ENCODE measurements around the gene SRRM4. TPM values are rescaled to one million over a fixed set of nuclear protein-coding genes. Genes with fewer than 3 reads are reported as not detected.

The SRRM4 gene
- total and polyA plus RNA-seq, 2 donors (not counting 1 experiment from before 2014, with no cell fraction given): not detected

DNA sequence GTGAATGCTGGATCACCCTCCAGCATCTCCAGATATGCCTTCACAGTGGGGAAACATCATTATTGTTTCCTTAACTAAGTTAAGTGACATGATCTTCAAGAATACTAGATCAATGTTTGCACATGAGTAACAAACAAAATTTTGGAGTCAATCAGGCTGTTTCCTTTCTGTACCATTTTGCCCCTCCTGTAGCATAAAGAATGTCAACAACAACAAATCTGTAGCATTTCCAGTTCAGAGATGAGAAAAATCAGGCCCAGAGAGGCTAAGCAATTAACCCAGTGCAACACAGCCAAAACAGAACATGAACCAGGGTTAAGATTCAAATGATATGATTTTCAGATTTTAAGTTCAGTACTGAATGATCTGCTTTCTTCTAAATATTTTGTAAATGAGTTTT, 31.7 kb downstream of the SRRM4 start:
- Histone ChIP-seq H3K27ac (ENCODE audit: insufficient read depth, low read length) (no peak overlapping the region), H3K4me1 (ENCODE audit: control insufficient read depth, extremely low read depth, insufficient read depth, low read length) (no peaks in the 10 kb centered on the region)

GRCh38 chr12:119014368-119014767, 33.0 kb downstream of the SRRM4 start:
- Histone ChIP-seq H3K27ac (ENCODE audit: insufficient read depth, low read length) (no peak overlapping the region), H3K27me3 (ENCODE audit: control insufficient read depth, insufficient read depth, low read length) (no peaks in the 10 kb centered on the region), H3K4me1 (ENCODE audit: control insufficient read depth, extremely low read depth, insufficient read depth, low read length) (no peaks in the 10 kb centered on the region), H4K20me1 (ENCODE audit: control insufficient read depth, extremely low read depth, insufficient read depth, low read length) (no peaks in the 10 kb centered on the region), H2AFZ (ENCODE audit: low read length) (no peak overlapping the region), H3K4me3 (replicated peaks in 1 of 4; ENCODE audit: control extremely low read depth in 1 of 4, insufficient read depth in 1 of 4, low read depth in 3 of 4, low read length in 4 of 4) (no peak overlapping the region), H3K36me3 (ENCODE audit: control insufficient read depth, insufficient read depth, low read length) (no peaks in the 10 kb centered on the region), H3K9ac (ENCODE audit: insufficient read depth, low read length) (no peak overlapping the region), H3K4me2 (ENCODE audit: extremely low read depth, insufficient read depth, low read length) (no peak overlapping the region), H3K79me2 (ENCODE audit: control insufficient read depth, insufficient read depth, low read length) (no peaks in the 10 kb centered on the region), H3K9me3 (ENCODE audit: control insufficient read depth, insufficient read depth, low read depth, low read length) (no peaks in the 10 kb centered on the region)
- TF ChIP-seq, protein P1, sequence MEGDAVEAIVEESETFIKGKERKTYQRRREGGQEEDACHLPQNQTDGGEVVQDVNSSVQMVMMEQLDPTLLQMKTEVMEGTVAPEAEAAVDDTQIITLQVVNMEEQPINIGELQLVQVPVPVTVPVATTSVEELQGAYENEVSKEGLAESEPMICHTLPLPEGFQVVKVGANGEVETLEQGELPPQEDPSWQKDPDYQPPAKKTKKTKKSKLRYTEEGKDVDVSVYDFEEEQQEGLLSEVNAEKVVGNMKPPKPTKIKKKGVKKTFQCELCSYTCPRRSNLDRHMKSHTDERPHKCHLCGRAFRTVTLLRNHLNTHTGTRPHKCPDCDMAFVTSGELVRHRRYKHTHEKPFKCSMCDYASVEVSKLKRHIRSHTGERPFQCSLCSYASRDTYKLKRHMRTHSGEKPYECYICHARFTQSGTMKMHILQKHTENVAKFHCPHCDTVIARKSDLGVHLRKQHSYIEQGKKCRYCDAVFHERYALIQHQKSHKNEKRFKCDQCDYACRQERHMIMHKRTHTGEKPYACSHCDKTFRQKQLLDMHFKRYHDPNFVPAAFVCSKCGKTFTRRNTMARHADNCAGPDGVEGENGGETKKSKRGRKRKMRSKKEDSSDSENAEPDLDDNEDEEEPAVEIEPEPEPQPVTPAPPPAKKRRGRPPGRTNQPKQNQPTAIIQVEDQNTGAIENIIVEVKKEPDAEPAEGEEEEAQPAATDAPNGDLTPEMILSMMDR (conservative IDR thresholded peaks at IDR 0.05 in 1 of 2, IDR thresholded peaks at IDR 0.05 in 1 of 2; ENCODE audit: low read depth in 1 of 2, low read length in 2 of 2): no peak
- no peak for TF ChIP-seq EZH2 (IDR thresholded peaks at IDR 0.05; ENCODE audit: low read length, missing control alignments)
- DNase-seq (ENCODE audit: low read depth in 2 of 2): no peak

More for the DNA sequence above, 31.7 kb downstream of the SRRM4 start:
- Histone ChIP-seq H2AFZ (ENCODE audit: low read length) (no peak overlapping the region), H3K36me3 (ENCODE audit: control insufficient read depth, insufficient read depth, low read length) (no peaks in the 10 kb centered on the region), H3K4me2 (ENCODE audit: extremely low read depth, insufficient read depth, low read length) (no peak overlapping the region), H3K79me2 (ENCODE audit: control insufficient read depth, insufficient read depth, low read length) (no peaks in the 10 kb centered on the region), H3K9me3 (ENCODE audit: control insufficient read depth, insufficient read depth, low read depth, low read length) (no peaks in the 10 kb centered on the region), H4K20me1 (ENCODE audit: control insufficient read depth, extremely low read depth, insufficient read depth, low read length) (no peaks in the 10 kb centered on the region), H3K4me3 (replicated peaks in 1 of 4; ENCODE audit: control extremely low read depth in 1 of 4, insufficient read depth in 1 of 4, low read depth in 3 of 4, low read length in 4 of 4) (no peak overlapping the region), H3K27me3 (ENCODE audit: control insufficient read depth, insufficient read depth, low read length) (no peaks in the 10 kb centered on the region), H3K9ac (ENCODE audit: insufficient read depth, low read length) (no peak overlapping the region)
- no peak for DNase-seq (ENCODE audit: low read depth in 2 of 2)
- TF ChIP-seq, protein P1 (conservative IDR thresholded peaks at IDR 0.05 in 1 of 2, IDR thresholded peaks at IDR 0.05 in 1 of 2; ENCODE audit: low read depth in 1 of 2, low read length in 2 of 2): no peak
- no peak for TF ChIP-seq EZH2 (IDR thresholded peaks at IDR 0.05; ENCODE audit: low read length, missing control alignments)

DNA sequence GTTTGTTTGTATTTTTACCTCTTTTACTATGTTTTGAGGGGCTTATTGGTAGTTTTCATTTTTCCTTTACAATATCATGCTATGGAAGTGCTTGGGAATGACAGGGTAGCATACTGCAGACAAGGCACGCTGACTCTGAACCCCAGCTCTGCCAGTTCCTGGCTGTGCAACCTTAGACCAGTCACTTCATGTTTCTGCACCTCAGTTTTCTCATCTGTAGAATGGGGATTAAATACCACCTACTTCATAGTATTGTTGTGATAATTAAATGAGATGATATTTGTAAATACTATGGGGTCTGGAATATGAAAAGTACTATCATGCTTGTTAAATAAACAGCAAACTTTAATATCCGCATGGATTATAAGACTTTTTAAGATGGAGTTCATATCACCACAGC, 35.4 kb downstream of the SRRM4 start:
- Histone ChIP-seq H3K36me3 (ENCODE audit: control insufficient read depth, insufficient read depth, low read length) (no peaks in the 10 kb centered on the region), H3K4me2 (ENCODE audit: extremely low read depth, insufficient read depth, low read length) (no peak overlapping the region), H3K79me2 (ENCODE audit: control insufficient read depth, insufficient read depth, low read length) (no peaks in the 10 kb centered on the region), H4K20me1 (ENCODE audit: control insufficient read depth, extremely low read depth, insufficient read depth, low read length) (no peaks in the 10 kb centered on the region), H3K9ac (ENCODE audit: insufficient read depth, low read length) (no peak overlapping the region), H3K27me3 (ENCODE audit: control insufficient read depth, insufficient read depth, low read length) (no peaks in the 10 kb centered on the region), H3K4me1 (ENCODE audit: control insufficient read depth, extremely low read depth, insufficient read depth, low read length) (no peaks in the 10 kb centered on the region), H3K27ac (ENCODE audit: insufficient read depth, low read length) (no peak overlapping the region), H2AFZ (ENCODE audit: low read length) (no peak overlapping the region), H3K4me3 (replicated peaks in 1 of 4; ENCODE audit: control extremely low read depth in 1 of 4, insufficient read depth in 1 of 4, low read depth in 3 of 4, low read length in 4 of 4) (no peak overlapping the region), H3K9me3 (ENCODE audit: control insufficient read depth, insufficient read depth, low read depth, low read length) (no peaks in the 10 kb centered on the region)
- DNase-seq (ENCODE audit: low read depth in 2 of 2): no peak
- TF ChIP-seq, protein P1 (conservative IDR thresholded peaks at IDR 0.05 in 1 of 2, IDR thresholded peaks at IDR 0.05 in 1 of 2; ENCODE audit: low read depth in 1 of 2, low read length in 2 of 2): no peak
- no peak for TF ChIP-seq EZH2 (IDR thresholded peaks at IDR 0.05; ENCODE audit: low read length, missing control alignments)
